Natural killer cell (primary cell): ENCODE data around the gene DEK. TPM values are rescaled to one million over a fixed set of nuclear protein-coding genes. Genes with fewer than 3 reads are reported as not detected.

ENCODE experiments used
- ATAC-seq, 3 donors: fragments of 150-1000 bp in 2 of 3; fragments of 200-7000 bp in 1 of 3; cut with Tn5 transposase; 1 replicate in 1 of 3; 2 replicates in 2 of 3; pipeline ENCODE4 v1.10.0; 2021; ENCODE audit warnings: mild to moderate bottlenecking in 2 of 3, moderate library complexity in 2 of 3
- DNase-seq, 2 donors: peaks; one replicate each; pipeline versions ENCODE4 v3.0.0 to v3.0.0-alpha.2; 2013 to 2021; ENCODE audit warnings: mixed read lengths in 1 of 2
- H3K27ac ChIP-seq: one replicate; pipeline ENCODE4 v1.5.1; 2013; ENCODE audit warnings: mild to moderate bottlenecking, low read length
- H3K27me3 ChIP-seq: one replicate; pipeline ENCODE4 v1.6.1; 2013; ENCODE audit warnings: low read length; ENCODE audit not compliant: control insufficient read depth, insufficient read depth
- H3K36me3 ChIP-seq: one replicate; pipeline ENCODE4 v1.6.1; 2013; ENCODE audit warnings: low read length; ENCODE audit not compliant: control insufficient read depth, insufficient read depth
- H3K4me1 ChIP-seq: one replicate; pipeline ENCODE4 v1.6.1; 2013; ENCODE audit warnings: low read length; ENCODE audit not compliant: control insufficient read depth, insufficient read depth
- H3K4me3 ChIP-seq: one replicate; pipeline ENCODE4 v1.5.1; 2013; ENCODE audit warnings: low read length
- H3K9me3 ChIP-seq: one replicate; pipeline ENCODE4 v1.6.1; 2013; ENCODE audit warnings: low read length; ENCODE audit not compliant: control insufficient read depth, insufficient read depth
- H3K27ac Mint-ChIP-seq, 2 donors: one replicate each; pipeline ENCODE4 v1.8.0; 2022; ENCODE audit warnings: mild to moderate bottlenecking in 2 of 2, mixed read lengths in 2 of 2, moderate library complexity in 1 of 2
- H3K27me3 Mint-ChIP-seq, 2 donors: one replicate each; pipeline ENCODE4 v1.8.0; 2022; ENCODE audit warnings: low read depth in 2 of 2, mixed read lengths in 2 of 2
- H3K36me3 Mint-ChIP-seq: one replicate; pipeline ENCODE4 v1.8.0; 2022; ENCODE audit warnings: mixed read lengths
- H3K4me1 Mint-ChIP-seq, 2 donors: one replicate each; pipeline ENCODE4 v1.8.0; 2022; ENCODE audit warnings: mixed read lengths in 2 of 2
- H3K4me3 Mint-ChIP-seq: one replicate; pipeline ENCODE4 v1.8.0; 2022; ENCODE audit warnings: mild to moderate bottlenecking, moderate library complexity, mixed read lengths
- H3K9me3 Mint-ChIP-seq, 2 donors: one replicate each; pipeline ENCODE4 v1.8.0; 2022; ENCODE audit warnings: mixed read lengths in 2 of 2
- CTCF ChIP-seq: fragments of 200-600 bp; IDR thresholded peaks from one replicate; pipeline ENCODE4 v1.8.0; 2022; ENCODE audit warnings: antibody characterized with exemption
- WGBS: methylation state at CpG from one replicate; pipeline ENCODE4 v1.1.7; 2013; ENCODE audit warnings: missing lambda C conversion rate; ENCODE audit not compliant: insufficient coverage; 5-methylcytosine and 5-hydroxymethylcytosine counted together
- intact Hi-C: fragments of 100-400 bp; cut with micrococcal nuclease; formaldehyde crosslinking; loops from one replicate; pipeline ENCODE4 v1.14.2; 2022
- total RNA-seq, 4 donors: library from RNA; stranded (reverse); fragments of 120-200 nt in 1 of 4; gene quantifications; one replicate each; pipeline versions ENCODE4 v1.2.3 to v1.2.4, GENCODE V29; 2013 to 2022

DEK gene
- total RNA-seq, 3 donors from 2014 or later (not counting 1 experiment from before 2014, with no cell fraction given), result 79.5 to 89.7 (median 80.9) TPM

GRCh38 chr6:18293076-18293904 lies 29.0 kb upstream of the DEK start:
- WGBS, result 50% methylated on average over 5 of the region's 6 CpGs
- no peak for ATAC-seq
- H3K9me3 ChIP-seq, result no peaks in the 10 kb centered on the region
- Mint-ChIP-seq H3K4me1 (no peaks in the 10 kb centered on the region), H3K4me3 (no peak overlapping the region), H3K36me3 (no peaks in the 10 kb centered on the region), H3K27ac (no peak overlapping the region), H3K9me3 (no peaks in the 10 kb centered on the region), H3K27me3 (peaks cover 6 to 9% of the 10 kb centered on the region in 2 donors)
- no peaks in the 10 kb centered on the region for H3K4me1 ChIP-seq
- DNase-seq, result no peak
- intact Hi-C loops, result no loop called here
- no peak overlapping the region for H3K4me3 ChIP-seq
- no peaks in the 10 kb centered on the region for H3K36me3 ChIP-seq
- TF ChIP-seq CTCF, result no peak
- H3K27me3 ChIP-seq, result no peaks in the 10 kb centered on the region
- no peak overlapping the region for H3K27ac ChIP-seq

- Histone ChIP-seq H3K27me3 (no peaks in the 10 kb centered on the region), H3K4me3 (no peak overlapping the region), H3K27ac (no peak overlapping the region), H3K36me3 (no peaks in the 10 kb centered on the region), H3K4me1 (no peaks in the 10 kb centered on the region), H3K9me3 (no peaks in the 10 kb centered on the region)
- Mint-ChIP-seq H3K4me1 (no peaks in the 10 kb centered on the region), H3K27ac (no peak overlapping the region), H3K4me3 (no peak overlapping the region), H3K36me3 (no peaks in the 10 kb centered on the region), H3K9me3 (no peaks in the 10 kb centered on the region), H3K27me3 (peaks cover 12 to 21% of the 10 kb centered on the region in 2 donors)
- DNase-seq (no peak), ATAC-seq (no peak)
- TF ChIP-seq CTCF, result no peak
- 95% methylated on average over 4 of the region's 4 CpGs for WGBS
- intact Hi-C loops, result no loop called here
Observed at GRCh38 chr6:18289283-18289682, 25.0 kb upstream of the DEK start.

- Mint-ChIP-seq H3K4me1 (no peaks in the 10 kb centered on the region), H3K9me3 (no peaks in the 10 kb centered on the region), H3K4me3 (no peak overlapping the region), H3K27ac (no peak overlapping the region), H3K36me3 (no peaks in the 10 kb centered on the region), H3K27me3 (peaks cover 26 to 29% of the 10 kb centered on the region in 2 donors)
- DNase-seq, result no peak
- H3K9me3 ChIP-seq, result no peaks in the 10 kb centered on the region
- peaks cover 6% of the 10 kb centered on the region for H3K27me3 ChIP-seq
- H3K4me1 ChIP-seq, result no peaks in the 10 kb centered on the region
- intact Hi-C loops, result no loop called here
- no peak for TF ChIP-seq CTCF
- no peak for ATAC-seq
- H3K36me3 ChIP-seq, result no peaks in the 10 kb centered on the region
- no peak overlapping the region for H3K4me3 ChIP-seq
- H3K27ac ChIP-seq, result no peak overlapping the region
- 93% methylated on average over 2 of the region's 2 CpGs for WGBS
Observed at GRCh38 chr6:18284261-18284660, 19.9 kb upstream of the DEK start.
